PFSK-1 (cell line): ENCODE measurements around the gene MEGF11.

Experiments used
- FOXP2 ChIP-seq: optimal IDR thresholded peaks from 2 replicates; pipeline ENCODE3; 2011; ENCODE audit warnings: borderline replicate concordance, control low read depth, inconsistent platforms; ENCODE audit not compliant: insufficient read depth; ENCODE audit errors: extremely low read length, extremely low read depth
- POLR2AphosphoS5 ChIP-seq: IDR thresholded peaks from 2 replicates; pipeline ENCODE4 v1.6.1; 2012; ENCODE audit warnings: low read depth, mild to moderate bottlenecking, control low read depth, low read length, moderate library complexity
- SIN3A ChIP-seq: IDR thresholded peaks from 2 replicates; pipeline ENCODE4 v1.6.1; 2012; ENCODE audit warnings: mild to moderate bottlenecking, low read length, moderate library complexity, borderline replicate concordance; ENCODE audit not compliant: insufficient read depth
- TAF1 ChIP-seq: IDR thresholded peaks from 2 replicates; pipeline ENCODE4 v1.6.1; 2012; ENCODE audit warnings: low read length, control low read depth, borderline replicate concordance; ENCODE audit not compliant: insufficient read depth
- TF ChIP-seq, protein P1 (sequence below), 2 experiments: IDR thresholded peaks; 2 replicates each; pipeline versions ENCODE4 v1.6.1 to v1.8.0; 2011 to 2012; ENCODE audit warnings: low read depth in 2 of 2, low read length in 2 of 2, control low read depth in 1 of 2, inconsistent platforms in 1 of 2, mild to moderate bottlenecking in 1 of 2, moderate library complexity in 1 of 2; ENCODE audit not compliant: insufficient read depth in 1 of 2

Gene MEGF11

DNA sequence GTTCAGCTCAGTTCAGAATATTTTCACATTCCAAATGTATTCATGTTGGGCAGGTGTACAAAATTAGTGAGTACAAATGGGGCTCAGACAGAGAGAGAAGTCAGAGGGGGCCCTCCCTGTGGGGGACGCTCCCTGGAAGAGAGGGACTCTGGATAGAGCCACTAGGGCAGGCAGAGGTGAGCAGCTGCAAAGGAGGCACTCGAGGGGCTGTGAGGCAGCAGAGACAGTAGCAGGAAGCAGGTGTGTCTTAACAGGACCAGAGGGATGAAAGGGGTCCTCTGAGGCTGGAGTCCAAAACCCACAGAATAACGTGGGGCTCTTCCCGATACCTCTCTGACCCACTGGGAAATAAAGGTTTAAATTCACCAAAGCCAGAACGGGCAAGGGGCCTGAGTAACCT is 127.1 kb downstream of the MEGF11 start:
- no peak for TF ChIP-seq FOXP2
- TF ChIP-seq TAF1, result no peak
- TF ChIP-seq, protein P1, sequence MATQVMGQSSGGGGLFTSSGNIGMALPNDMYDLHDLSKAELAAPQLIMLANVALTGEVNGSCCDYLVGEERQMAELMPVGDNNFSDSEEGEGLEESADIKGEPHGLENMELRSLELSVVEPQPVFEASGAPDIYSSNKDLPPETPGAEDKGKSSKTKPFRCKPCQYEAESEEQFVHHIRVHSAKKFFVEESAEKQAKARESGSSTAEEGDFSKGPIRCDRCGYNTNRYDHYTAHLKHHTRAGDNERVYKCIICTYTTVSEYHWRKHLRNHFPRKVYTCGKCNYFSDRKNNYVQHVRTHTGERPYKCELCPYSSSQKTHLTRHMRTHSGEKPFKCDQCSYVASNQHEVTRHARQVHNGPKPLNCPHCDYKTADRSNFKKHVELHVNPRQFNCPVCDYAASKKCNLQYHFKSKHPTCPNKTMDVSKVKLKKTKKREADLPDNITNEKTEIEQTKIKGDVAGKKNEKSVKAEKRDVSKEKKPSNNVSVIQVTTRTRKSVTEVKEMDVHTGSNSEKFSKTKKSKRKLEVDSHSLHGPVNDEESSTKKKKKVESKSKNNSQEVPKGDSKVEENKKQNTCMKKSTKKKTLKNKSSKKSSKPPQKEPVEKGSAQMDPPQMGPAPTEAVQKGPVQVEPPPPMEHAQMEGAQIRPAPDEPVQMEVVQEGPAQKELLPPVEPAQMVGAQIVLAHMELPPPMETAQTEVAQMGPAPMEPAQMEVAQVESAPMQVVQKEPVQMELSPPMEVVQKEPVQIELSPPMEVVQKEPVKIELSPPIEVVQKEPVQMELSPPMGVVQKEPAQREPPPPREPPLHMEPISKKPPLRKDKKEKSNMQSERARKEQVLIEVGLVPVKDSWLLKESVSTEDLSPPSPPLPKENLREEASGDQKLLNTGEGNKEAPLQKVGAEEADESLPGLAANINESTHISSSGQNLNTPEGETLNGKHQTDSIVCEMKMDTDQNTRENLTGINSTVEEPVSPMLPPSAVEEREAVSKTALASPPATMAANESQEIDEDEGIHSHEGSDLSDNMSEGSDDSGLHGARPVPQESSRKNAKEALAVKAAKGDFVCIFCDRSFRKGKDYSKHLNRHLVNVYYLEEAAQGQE (IDR thresholded peaks at IDR 0.05; ENCODE audit: insufficient read depth in 1 of 2, low read depth in 2 of 2, low read length in 2 of 2), result no peak
- no peak for TF ChIP-seq SIN3A
- TF ChIP-seq POLR2AphosphoS5, result no peak

DNA sequence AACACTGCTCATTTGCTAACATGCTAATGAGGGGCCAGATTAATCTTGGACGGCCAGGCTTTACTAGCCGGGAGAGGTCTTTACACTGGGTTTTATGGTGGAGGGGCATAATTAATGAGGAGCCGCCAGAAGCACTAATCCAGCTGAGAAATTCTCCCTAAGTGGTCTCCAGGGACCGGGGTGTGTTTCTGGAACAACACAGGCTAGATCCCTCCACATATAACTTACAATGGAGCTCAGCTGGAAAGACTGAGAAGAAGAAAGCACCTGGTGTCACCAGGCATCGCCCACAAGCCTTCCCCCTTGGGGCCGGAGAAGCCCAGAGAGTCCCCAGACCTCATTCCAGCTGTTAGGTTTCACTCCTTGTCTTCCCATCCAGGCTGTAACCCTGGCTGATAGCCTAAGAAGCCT is 127.5 kb downstream of the MEGF11 start:
- no peak for TF ChIP-seq TAF1
- no peak for TF ChIP-seq SIN3A
- TF ChIP-seq, protein P1 (IDR thresholded peaks at IDR 0.05; ENCODE audit: insufficient read depth in 1 of 2, low read depth in 2 of 2, low read length in 2 of 2), result no peak
- no peak for TF ChIP-seq POLR2AphosphoS5
- no peak for TF ChIP-seq FOXP2

DNA sequence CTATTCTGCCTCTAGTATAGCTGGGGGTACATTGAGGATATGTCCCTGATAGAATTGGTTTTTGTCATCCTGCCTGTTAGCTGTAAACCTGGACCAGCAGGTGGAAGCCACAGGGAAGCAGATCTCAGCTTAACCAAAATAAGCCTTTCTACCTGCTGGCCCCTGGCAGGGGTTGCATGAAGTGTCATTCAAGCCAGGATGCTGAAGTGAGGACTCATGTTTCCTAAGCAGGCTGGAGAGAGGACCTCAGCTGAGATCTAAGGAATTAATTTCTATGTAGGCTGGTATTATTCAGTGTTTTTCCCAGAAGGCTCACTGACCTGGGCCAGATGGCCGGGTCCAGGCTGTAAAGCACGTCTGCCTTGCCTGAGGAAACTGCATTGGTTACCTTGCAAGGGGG is 128.9 kb downstream of the MEGF11 start:
- TF ChIP-seq, protein P1 (IDR thresholded peaks at IDR 0.05; ENCODE audit: insufficient read depth in 1 of 2, low read depth in 2 of 2, low read length in 2 of 2), result no peak
- TF ChIP-seq FOXP2 (no peak), SIN3A (no peak), TAF1 (no peak), POLR2AphosphoS5 (no peak)

DNA sequence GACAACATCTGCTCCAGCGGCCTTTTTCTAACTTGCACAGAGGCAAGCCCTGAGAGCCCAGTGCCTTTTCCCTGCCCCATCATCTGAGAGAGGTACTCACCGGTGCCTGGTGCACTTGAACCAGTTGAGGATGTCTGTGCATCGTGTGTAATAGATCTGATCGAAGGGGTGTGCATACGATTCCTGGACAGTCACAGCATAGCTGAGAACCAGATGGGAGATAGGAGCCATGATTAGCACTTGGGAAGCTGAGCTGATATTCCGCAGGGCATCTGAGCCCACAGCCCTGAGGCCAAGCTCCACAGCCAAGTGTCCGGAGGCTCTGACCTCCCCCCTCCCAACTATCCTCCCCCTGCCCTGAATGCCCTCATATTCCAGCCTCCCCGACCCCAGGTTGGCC is 129.8 kb downstream of the MEGF11 start:
- TF ChIP-seq FOXP2 (no peak), TAF1 (no peak), SIN3A (no peak), POLR2AphosphoS5 (no peak)
- TF ChIP-seq, protein P1 (IDR thresholded peaks at IDR 0.05; ENCODE audit: insufficient read depth in 1 of 2, low read depth in 2 of 2, low read length in 2 of 2), result no peak

DNA sequence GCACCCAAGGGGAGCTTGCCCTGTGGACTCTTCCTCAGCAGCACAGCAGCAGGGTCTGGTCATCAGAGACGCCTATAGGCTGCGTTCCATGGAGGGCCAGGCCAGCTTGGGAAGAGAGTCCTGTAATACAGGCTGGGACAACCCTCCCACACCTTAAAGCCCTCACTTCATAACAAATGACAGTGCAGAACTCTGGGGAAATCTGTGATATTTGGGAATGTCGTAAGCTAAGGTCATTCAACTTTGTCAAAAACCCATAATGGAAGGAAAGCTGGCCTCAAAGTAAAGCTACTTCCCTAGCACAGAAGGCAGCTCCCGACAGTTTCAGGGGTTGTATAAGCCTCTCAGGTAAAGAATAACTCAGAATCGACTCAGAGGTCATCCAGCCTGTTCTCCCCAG is 133.1 kb downstream of the MEGF11 start:
- TF ChIP-seq SIN3A (no peak), TAF1 (no peak), FOXP2 (no peak), POLR2AphosphoS5 (no peak)
- TF ChIP-seq, protein P1 (IDR thresholded peaks at IDR 0.05; ENCODE audit: insufficient read depth in 1 of 2, low read depth in 2 of 2, low read length in 2 of 2), result no peak
